Spleen (tissue), 11 donors: ENCODE data around the gene GPRC5B. TPM values are rescaled to one million over a fixed set of nuclear protein-coding genes. Genes with fewer than 3 reads are reported as not detected.

Experiments used
- DNase-seq: peaks from one replicate; pipeline ENCODE4 v3.0.0-alpha.2; 2020
- H3K27ac ChIP-seq, 8 donors: fragments of 200-600 bp; sonication (generic) in 7 of 8; 1 replicate in 4 of 8; 2 replicates in 4 of 8; pipeline versions ENCODE4 v1.5.0 to v1.8.0; 2016 to 2021; ENCODE audit warnings: inconsistent platforms in 4 of 8, mild to moderate bottlenecking in 4 of 8, moderate library complexity in 1 of 8
- H3K27me3 ChIP-seq, 7 donors: fragments of 200-600 bp; sonication (generic) in 6 of 7; replicated peaks in 1 of 7; 1 replicate in 4 of 7; 2 replicates in 3 of 7; pipeline versions ENCODE4 v1.5.0 to v1.8.0; 2016 to 2021; ENCODE audit warnings: inconsistent platforms in 3 of 7, mild to moderate bottlenecking in 1 of 7
- H3K36me3 ChIP-seq, 6 donors: fragments of 200-600 bp; sonication (generic) in 5 of 6; 1 replicate in 4 of 6; 2 replicates in 2 of 6; pipeline versions ENCODE4 v1.5.0 to v1.8.0; 2016 to 2021; ENCODE audit warnings: inconsistent platforms in 2 of 6
- H3K4me1 ChIP-seq, 6 donors: fragments of 200-600 bp; sonication (generic) in 5 of 6; 1 replicate in 3 of 6; 2 replicates in 3 of 6; pipeline versions ENCODE4 v1.5.0 to v1.8.0; 2016 to 2021; ENCODE audit warnings: inconsistent platforms in 3 of 6
- H3K4me3 ChIP-seq, 8 donors: fragments of 200-600 bp; sonication (generic) in 7 of 8; 1 replicate in 4 of 8; 2 replicates in 4 of 8; pipeline versions ENCODE4 v1.5.0 to v1.8.0; 2016 to 2021; ENCODE audit warnings: inconsistent platforms in 4 of 8, mild to moderate bottlenecking in 4 of 8, moderate library complexity in 2 of 8
- H3K9me3 ChIP-seq, 8 donors: fragments of 200-600 bp; sonication (generic) in 7 of 8; 1 replicate in 4 of 8; 2 replicates in 4 of 8; pipeline versions ENCODE4 v1.5.0 to v1.8.0; 2016 to 2021; ENCODE audit warnings: inconsistent platforms in 4 of 8
- POLR2A ChIP-seq, 3 donors: fragments of 450-650 bp; IDR thresholded peaks; one replicate each; pipeline ENCODE4 v1.5.1; 2017; ENCODE audit warnings: antibody characterized with exemption in 3 of 3, mild to moderate bottlenecking in 1 of 3
- POLR2AphosphoS5 ChIP-seq, 3 donors: sonication (generic); formaldehyde crosslinking; IDR thresholded peaks; one replicate each; pipeline ENCODE4 v1.5.1; 2017; ENCODE audit warnings: antibody characterized with exemption in 3 of 3
- WGBS, 5 donors: extraction: QIAGEN DNeasy Blood & Tissue Kit in 3 of 5; methylation state at CpG; one replicate each; pipeline versions ENCODE4 v1.1.5 to v1.1.7; 2013 to 2018; 5-methylcytosine and 5-hydroxymethylcytosine counted together
- intact Hi-C: fragments of 100-400 bp; cut with DNase I; formaldehyde crosslinking; loops from one replicate; pipeline ENCODE4 v1.15.0; 2023; ENCODE audit warnings: low total_unique reads
- polyA plus RNA-seq, 3 donors: library from polyadenylated mRNA; stranded (reverse); fragments of 200-250 nt; gene quantifications; one replicate each; pipeline ENCODE4 v1.2.1, GENCODE V29; 2013
- total RNA-seq, 7 donors: library from RNA; depleted of rRNA in 3 of 7; stranded (reverse); fragments of >200 nt in 3 of 7; fragmentation: NEBNext Ultra II Directional in 4 of 7; extraction: Animal tissue kit (Norgen Biotek cat#: 25700) in 4 of 7; gene quantifications; one replicate each; pipeline versions ENCODE4 v1.1.0 to v1.2.1, GENCODE V29; 2016 to 2021
- TF ChIP-seq, protein P1 (sequence below), 11 experiments: fragments of 200-600 bp in 7 of 11; fragments of 450-650 bp in 4 of 11; sonication (generic) in 4 of 11; IDR thresholded peaks in 8 of 11; conservative IDR thresholded peaks in 3 of 11; 1 replicate in 7 of 11; 2 replicates in 4 of 11; pipeline versions ENCODE4 v1.4.0 to v1.8.0; 2016 to 2021; ENCODE audit warnings: antibody characterized with exemption in 11 of 11, inconsistent platforms in 4 of 11, mild to moderate bottlenecking in 1 of 11
- donor health status: healthy with polysubstance abuse.
- donor health status: DM: no; HTN: no; CAD: no; lungs with moderate emphysema.
- donor health status: DM: no; HTN: no; CAD: no.
- donor health status: Bipolar disorder and iron deficiency.
- donor health status: healthy.
- donor health status: DM: no; HTN: no; CAD: no.
- donor health status: DM: yes; HTN: yes; CAD: no.

The GPRC5B gene
- total and polyA plus RNA-seq, 10 donors, result 4.0 to 8.6 (median 6.5) TPM

DNA sequence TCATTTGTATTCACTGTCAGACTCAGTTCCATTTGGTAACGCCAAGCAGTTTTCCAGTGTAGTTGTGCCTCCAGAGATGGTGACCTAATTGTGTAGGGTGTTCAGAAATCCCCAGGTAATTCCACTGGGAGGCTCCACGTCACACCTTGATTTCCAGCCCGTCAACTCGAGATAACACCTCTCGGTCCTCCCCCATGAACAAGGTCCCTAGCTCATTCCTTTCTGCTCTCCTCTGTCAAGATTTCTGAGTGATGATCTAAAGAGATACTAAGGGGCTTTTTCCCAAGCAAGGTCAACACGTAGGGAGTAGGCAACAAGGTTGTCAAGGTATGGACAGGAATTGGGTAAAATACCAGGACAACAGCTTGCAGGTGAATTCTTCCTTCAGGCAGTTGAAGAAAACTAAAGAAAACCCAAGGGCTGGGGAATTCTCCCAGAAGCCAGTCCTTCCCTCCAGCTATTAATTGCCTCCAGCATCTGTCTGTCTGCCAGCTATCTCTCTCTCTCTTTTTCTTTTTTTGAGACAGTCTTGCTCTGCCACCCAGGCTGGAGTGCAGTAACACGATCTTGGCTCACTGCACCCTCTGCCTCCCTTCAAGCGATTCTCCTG lies 31.4 kb downstream of the GPRC5B start:
- Histone ChIP-seq H3K36me3 (no peaks in the 10 kb centered on the region), H3K27me3 (no peaks in the 10 kb centered on the region), H3K9me3 (no peaks in the 10 kb centered on the region), H3K4me3 (no peak overlapping the region), H3K4me1 (peaks cover 0 to 9% (median 0%) of the 10 kb centered on the region in 6 donors), H3K27ac (no peak overlapping the region)
- TF ChIP-seq POLR2A (IDR thresholded peaks at IDR 0.05) (no peak), POLR2AphosphoS5 (IDR thresholded peaks at IDR 0.05) (no peak)
- TF ChIP-seq, protein P1, sequence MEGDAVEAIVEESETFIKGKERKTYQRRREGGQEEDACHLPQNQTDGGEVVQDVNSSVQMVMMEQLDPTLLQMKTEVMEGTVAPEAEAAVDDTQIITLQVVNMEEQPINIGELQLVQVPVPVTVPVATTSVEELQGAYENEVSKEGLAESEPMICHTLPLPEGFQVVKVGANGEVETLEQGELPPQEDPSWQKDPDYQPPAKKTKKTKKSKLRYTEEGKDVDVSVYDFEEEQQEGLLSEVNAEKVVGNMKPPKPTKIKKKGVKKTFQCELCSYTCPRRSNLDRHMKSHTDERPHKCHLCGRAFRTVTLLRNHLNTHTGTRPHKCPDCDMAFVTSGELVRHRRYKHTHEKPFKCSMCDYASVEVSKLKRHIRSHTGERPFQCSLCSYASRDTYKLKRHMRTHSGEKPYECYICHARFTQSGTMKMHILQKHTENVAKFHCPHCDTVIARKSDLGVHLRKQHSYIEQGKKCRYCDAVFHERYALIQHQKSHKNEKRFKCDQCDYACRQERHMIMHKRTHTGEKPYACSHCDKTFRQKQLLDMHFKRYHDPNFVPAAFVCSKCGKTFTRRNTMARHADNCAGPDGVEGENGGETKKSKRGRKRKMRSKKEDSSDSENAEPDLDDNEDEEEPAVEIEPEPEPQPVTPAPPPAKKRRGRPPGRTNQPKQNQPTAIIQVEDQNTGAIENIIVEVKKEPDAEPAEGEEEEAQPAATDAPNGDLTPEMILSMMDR (IDR thresholded peaks at IDR 0.05 in 8 of 11, conservative IDR thresholded peaks at IDR 0.05 in 3 of 11), result no peak
- 80 to 94% (median 82%) methylated on average over 8 of the region's 8 CpGs for WGBS, 5 donors
- intact Hi-C loops, result no loop called here
- no peak for DNase-seq

DNA sequence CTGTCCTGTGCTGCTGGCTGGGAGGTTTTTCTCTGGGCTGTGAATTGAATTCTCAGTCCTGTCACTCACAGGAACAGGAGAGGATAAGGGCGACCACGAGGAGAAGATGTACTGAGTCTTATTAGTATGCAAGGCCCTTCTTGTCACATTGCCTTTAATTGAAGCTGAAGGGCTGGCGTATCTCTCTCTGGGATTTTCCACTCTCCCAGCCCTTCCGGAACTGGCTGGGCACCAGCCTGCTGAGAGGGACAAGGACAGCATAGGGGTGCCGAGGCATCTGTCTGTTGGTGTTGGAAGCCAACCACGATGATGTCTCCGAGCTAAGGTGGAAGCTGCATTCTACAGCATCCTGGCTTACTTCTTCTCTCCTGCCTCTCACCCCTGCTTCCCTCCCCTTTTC lies 33.2 kb downstream of the GPRC5B start:
- TF ChIP-seq POLR2AphosphoS5 (IDR thresholded peaks at IDR 0.05) (peak in 1 of 3 donors; percentile 26), POLR2A (IDR thresholded peaks at IDR 0.05) (no peak)
- Histone ChIP-seq H3K27ac (no peak overlapping the region), H3K27me3 (no peaks in the 10 kb centered on the region), H3K4me1 (peaks cover 0 to 9% (median 0%) of the 10 kb centered on the region in 6 donors), H3K36me3 (no peaks in the 10 kb centered on the region), H3K4me3 (no peak overlapping the region), H3K9me3 (no peaks in the 10 kb centered on the region)
- intact Hi-C loops, result no loop called here
- DNase-seq, result no peak
- WGBS, 5 donors, result 68 to 86% (median 74%) methylated on average over 7 of the region's 7 CpGs

DNA sequence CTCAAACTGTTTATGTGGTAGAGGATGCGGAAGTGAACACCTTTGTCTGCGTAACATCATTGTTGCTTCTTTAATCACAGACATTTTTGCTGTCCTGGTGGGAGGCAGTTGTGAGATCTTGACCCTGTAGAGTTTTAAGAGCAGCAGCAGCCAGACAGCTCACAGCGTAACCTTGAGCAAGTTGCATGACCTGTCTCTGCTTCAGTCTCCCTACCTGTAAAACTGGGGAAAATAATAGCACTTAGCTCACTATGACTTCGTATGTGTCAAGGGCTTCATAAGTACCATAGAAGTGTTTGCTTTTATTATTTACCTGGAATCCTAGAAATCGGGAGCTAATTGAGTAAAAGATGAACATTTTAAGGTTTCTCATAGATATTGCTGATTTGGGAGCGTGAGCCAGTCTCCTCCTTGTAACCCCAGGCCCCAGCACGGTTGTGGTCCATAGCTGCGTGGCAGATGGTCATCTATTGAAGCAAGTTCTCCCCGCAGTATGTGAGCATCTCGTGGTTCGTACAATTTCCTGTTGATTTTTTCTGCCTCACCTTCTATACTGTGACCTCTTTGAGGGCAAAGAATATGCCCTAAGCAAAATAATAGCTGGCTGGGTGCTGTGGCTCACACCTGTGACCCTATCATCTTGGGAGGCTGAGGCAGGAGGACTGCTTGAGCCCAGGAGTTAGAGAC lies 34.4 kb downstream of the GPRC5B start:
- Histone ChIP-seq H3K27ac (no peak overlapping the region), H3K4me1 (peaks cover 0 to 9% (median 0%) of the 10 kb centered on the region in 6 donors), H3K9me3 (no peaks in the 10 kb centered on the region), H3K36me3 (no peaks in the 10 kb centered on the region), H3K4me3 (no peak overlapping the region), H3K27me3 (no peaks in the 10 kb centered on the region)
- no peak for DNase-seq
- intact Hi-C loops, result no loop called here
- TF ChIP-seq POLR2AphosphoS5 (IDR thresholded peaks at IDR 0.05) (no peak), POLR2A (IDR thresholded peaks at IDR 0.05) (no peak)
- TF ChIP-seq, protein P1 (IDR thresholded peaks at IDR 0.05 in 8 of 11, conservative IDR thresholded peaks at IDR 0.05 in 3 of 11), result no peak
- WGBS, 5 donors, result 86 to 93% (median 87%) methylated on average over 11 of the region's 11 CpGs

DNA sequence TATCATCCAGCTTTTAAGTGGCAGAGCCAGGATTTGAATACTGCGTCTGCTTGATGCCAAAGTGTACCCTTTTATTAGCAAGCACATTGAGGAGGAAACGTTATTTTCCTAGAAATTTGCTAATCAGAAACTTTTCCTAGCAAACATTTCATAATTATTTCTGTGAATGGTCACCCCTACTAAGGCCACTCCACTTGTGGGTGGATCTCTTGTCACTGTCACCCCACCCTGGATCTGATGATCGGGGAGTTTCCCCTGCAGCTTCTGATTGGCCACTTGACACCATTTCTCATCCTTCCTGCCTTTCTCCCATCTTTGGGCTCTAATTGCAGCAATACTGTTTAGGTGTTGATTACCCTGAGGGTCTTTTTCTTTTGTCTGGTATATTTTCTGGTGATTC lies 35.9 kb downstream of the GPRC5B start:
- H3K27ac ChIP-seq, result no peak overlapping the region
- H3K36me3 ChIP-seq, result no peaks in the 10 kb centered on the region
- no peak for DNase-seq
- no peak for TF ChIP-seq POLR2A (IDR thresholded peaks at IDR 0.05)
- H3K4me3 ChIP-seq, result no peak overlapping the region
- peaks cover 0 to 9% (median 0%) of the 10 kb centered on the region in 6 donors for H3K4me1 ChIP-seq
- intact Hi-C loops, result no loop called here
- 79 to 92% (median 87%) methylated on average over 3 of the region's 3 CpGs for WGBS, 5 donors
- no peaks in the 10 kb centered on the region for H3K27me3 ChIP-seq
- no peaks in the 10 kb centered on the region for H3K9me3 ChIP-seq

DNA sequence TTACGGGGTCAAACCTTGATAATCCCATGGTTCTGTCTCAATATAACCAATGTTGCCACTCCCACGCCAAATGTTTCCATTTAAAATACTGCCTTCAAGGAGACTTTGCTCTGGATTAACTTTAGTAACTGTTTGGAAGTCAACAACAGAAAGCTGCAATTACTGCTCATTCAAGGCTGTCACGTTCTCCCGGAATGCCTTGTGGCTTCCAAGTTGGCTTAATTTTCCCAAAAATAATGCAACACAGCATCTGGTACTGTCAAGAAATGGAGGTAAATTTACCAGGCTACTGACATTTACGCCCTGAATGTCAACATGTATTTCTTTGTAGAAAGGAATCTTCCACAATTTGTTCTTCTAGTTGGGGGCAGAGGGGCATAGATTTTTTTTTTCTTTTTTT lies 38.2 kb downstream of the GPRC5B start:
- no peak overlapping the region for H3K4me3 ChIP-seq
- H3K4me1 ChIP-seq, result peaks cover 0 to 8% (median 0%) of the 10 kb centered on the region in 6 donors
- no peak overlapping the region for H3K27ac ChIP-seq
- H3K27me3 ChIP-seq, result no peaks in the 10 kb centered on the region
- no peaks in the 10 kb centered on the region for H3K9me3 ChIP-seq
- TF ChIP-seq POLR2A (IDR thresholded peaks at IDR 0.05) (no peak), POLR2AphosphoS5 (IDR thresholded peaks at IDR 0.05) (no peak)
- TF ChIP-seq, protein P1 (IDR thresholded peaks at IDR 0.05 in 8 of 11, conservative IDR thresholded peaks at IDR 0.05 in 3 of 11), result no peak
- no peaks in the 10 kb centered on the region for H3K36me3 ChIP-seq
- intact Hi-C loops, result no loop called here
- WGBS, 5 donors, result 88 to 97% (median 93%) methylated on average over 5 of the region's 5 CpGs
- no peak for DNase-seq
